GM21786 (cell line): ENCODE results near the gene CCDC124.
"Not testable (repeated sequence)": the region's sequence is repeated elsewhere in the genome, so short reads cannot be mapped to it uniquely, and the experiment has no call there.

Source experiments
- ATAC-seq: cut with Tn5 transposase; IDR thresholded peaks from one replicate; pipeline ENCODE4 v1.9.1; 2021; ENCODE audit not compliant: unreplicated experiment

The CCDC124 gene

DNA sequence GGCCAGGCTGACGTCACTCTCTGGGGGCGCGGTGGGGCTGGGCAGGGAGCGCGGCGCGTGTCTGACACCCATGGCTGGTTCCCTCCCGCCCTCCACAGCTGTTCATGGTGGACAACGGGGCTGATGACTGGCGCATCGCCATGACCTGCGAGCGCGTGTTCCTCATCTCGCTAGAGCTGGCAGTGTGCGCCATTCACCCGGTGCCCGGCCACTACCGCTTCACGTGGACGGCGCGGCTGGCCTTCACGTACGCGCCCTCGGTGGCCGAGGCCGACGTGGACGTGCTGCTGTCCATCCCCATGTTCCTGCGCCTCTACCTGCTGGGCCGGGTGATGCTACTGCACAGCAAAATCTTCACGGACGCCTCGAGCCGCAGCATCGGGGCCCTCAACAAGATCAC is 48.8 kb downstream of the CCDC124 start:
- ATAC-seq: no peak

DNA sequence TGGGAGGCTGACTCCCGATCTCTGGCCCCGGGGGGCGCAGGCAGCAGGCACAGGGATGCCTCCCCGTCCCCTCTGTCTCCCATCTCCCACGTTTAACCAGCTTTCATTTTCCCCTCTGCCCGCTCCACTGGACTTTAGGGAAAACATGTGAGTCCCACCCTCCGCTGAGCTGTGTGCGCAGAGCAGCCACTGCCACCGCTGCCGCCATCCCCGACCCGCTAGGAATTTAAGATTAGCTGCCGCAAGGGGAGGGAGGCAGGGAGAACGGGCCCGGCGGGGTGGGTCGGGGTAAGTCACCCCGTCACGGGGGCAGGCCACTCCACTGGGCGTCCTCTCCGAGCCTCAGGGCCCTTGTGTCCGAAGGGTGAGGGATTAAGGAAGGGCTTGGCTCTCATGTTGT is 49.6 kb downstream of the CCDC124 start:
- ATAC-seq: no peak

DNA sequence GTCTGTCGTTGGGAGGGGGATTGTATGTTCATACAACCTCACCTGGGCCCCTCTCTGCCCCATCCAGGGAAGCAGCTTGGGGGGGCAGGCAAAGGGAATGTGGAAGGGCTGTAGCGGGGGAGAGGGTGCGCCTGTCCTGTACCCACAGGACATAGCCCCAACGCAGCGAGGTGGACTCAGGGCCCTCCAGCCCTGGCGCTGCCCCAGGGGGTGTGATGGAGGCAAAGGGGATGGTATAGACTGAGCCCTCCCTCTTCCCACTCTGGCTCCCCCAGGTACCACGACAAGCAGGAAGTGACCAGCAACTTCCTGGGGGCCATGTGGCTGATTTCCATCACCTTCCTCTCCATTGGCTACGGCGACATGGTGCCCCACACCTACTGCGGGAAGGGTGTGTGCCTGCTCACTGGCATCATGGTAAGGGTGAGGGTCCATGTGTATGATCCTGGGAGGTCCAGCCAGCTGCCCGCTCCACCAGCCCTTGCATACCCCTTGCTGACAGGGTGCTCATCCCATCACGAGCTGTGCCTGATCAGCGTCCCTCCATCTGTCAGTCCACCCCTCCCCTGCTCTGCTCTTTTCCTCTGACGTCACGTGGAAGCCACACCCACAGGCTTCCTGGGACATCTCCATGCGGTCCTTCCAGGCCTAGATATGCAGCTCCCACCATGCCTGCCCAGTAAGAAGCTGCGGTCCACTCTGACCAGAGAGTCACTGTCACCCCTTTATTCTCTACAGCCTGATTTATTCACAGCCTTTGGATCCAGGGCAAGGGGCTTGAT is 52.4 kb downstream of the CCDC124 start:
- ATAC-seq: no peak

DNA sequence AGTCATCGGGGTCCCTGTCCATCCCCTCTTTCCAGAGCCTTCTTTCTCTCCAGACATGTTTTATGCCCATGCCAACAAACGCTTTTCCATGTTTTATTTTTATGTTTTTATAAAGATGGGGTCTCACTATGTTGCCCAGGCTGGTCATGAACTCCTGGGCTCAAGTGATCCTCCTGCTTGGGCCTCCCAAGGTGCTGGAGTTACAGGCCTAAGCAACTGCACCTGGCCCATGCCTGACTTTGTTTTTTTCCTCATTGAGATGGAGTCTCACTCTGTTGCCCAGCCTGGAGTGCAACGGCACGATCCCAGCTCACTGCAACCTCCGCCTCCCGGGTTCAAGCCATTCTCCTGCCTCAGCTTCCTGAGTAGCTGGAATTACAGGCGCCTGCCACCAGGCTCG is 53.8 kb downstream of the CCDC124 start:
- not testable (repeated sequence) for ATAC-seq

DNA sequence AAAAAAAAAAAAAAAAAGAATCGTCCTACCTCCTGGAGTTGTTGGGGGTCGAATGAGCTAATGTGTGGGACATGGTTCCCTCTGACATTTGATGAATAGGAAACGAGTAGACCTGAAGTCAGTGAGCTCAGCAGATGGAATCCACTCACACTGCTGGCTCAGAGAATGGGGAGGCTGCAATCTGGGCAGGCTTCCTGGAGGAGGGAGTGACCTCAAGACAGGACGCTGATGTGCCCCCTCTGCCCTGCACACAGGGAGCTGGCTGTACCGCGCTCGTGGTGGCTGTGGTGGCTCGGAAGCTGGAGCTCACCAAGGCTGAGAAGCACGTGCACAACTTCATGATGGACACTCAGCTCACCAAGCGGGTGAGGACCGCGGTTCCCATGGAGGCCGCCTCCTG is 55.3 kb downstream of the CCDC124 start:
- ATAC-seq: no peak

DNA sequence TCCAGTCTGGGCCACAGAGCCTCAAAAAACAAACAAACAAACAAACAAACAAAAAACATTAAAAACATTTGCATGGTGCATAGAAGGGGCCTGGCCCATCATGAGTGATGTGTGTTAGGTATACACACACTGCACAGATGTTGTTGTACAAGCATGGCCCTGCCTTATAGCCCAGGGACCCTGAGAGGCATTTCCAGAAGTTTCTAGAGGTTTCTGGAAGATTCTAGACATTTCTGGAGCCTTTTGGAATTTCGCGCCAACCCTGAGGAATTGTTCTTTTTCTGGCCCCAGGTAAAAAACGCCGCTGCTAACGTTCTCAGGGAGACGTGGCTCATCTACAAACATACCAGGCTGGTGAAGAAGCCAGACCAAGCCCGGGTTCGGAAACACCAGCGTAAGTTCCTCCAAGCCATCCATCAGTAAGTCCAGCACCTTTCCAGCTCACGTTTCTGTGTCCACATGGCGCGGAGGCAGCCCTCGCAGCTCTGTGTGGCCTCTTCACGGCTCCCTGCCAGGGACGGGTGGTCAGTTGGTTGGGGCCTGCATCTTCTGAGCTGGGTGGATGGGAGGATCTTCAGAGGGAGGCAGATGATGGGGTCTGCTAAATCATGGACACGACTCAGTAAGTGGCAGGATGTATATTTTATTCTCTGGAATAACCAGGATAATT is 56.7 kb downstream of the CCDC124 start:
- ATAC-seq: no peak

DNA sequence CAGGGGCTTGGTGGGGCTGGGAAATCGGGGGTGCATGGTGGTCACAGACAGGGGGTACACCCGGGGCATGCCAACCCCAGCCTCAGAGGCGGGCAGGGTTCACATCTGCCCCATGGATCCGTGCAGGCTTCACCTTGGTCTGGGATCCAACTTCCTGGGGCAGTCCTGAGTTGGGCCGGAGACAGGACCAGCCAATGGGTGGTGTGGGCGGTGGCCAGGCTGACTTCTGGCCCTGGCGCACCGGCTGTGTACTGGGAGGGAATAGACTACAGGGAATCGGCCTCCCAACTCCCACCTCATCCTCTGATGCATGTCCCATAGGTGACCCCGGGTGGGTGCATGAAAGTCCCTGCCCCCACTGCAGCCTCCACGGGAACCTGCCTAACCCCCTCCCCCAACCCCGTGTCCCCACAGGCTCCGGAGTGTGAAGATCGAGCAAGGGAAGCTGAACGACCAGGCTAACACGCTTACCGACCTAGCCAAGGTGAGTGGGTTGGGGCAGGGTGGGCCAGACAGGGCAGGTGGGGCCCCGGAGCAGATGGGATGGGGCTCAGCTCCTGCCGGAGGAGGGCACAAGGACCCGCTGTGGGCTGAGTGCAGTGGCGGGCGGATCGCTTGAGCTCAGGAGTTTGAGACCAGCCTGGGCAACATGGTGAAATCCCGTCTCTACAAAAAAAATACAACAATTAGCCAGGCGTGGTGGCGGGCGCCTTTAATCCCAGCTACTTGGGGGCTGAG is 60.4 kb downstream of the CCDC124 start:
- no peak for ATAC-seq
